ENCODE data around the gene EGFLAM.

Gene EGFLAM

DNA sequence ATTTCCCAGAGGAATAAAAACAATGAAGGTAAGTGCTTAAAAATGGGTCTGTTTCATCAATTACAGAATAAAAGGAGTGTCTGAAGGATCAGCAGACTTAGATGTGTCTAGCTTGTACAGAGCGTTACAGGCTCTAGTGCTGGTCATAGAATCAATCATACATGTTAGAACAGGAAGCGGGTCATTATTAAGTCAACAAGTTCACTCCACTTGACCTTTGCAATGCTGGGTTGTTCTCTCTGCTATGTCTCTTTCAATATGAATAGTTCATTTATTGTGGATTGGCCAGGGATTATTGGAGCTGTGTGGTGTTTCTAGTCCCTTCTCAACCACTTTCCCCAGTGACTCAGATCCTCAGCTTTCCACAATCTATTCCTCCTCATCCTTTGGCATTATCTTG is 20.7 kb upstream of the EGFLAM start:
- H3K27ac ChIP-seq (ENCODE audit: low read depth, low read length), result no peak overlapping the region
- H2BK120ac ChIP-seq (ENCODE audit: insufficient read depth, low read length, poor library complexity), result no peak overlapping the region
- no peak overlapping the region for H3K9ac ChIP-seq (ENCODE audit: low read length)
- H2AFZ ChIP-seq (ENCODE audit: insufficient read depth, low read length, poor library complexity), result no peak overlapping the region
- no peaks in the 10 kb centered on the region for H3K79me1 ChIP-seq (ENCODE audit: low read length)
- WGBS (ENCODE audit: extremely low coverage, insufficient coverage, insufficient read length), result no CpG with 5 or more reads among the region's 2 CpGs
- H3K27me3 ChIP-seq (ENCODE audit: insufficient read depth, low read length), result no peaks in the 10 kb centered on the region
- no peak overlapping the region for H4K8ac ChIP-seq (ENCODE audit: low read depth, low read length)
- no peak overlapping the region for H4K12ac ChIP-seq (ENCODE audit: low read depth, low read length)
- H3K14ac ChIP-seq (ENCODE audit: low read length), result no peak overlapping the region
- H3K18ac ChIP-seq (ENCODE audit: low read length), result no peak overlapping the region
- no peak overlapping the region for H3K4me3 ChIP-seq (ENCODE audit: low read depth, low read length)
- H3K23ac ChIP-seq (ENCODE audit: low read length), result no peak overlapping the region
- no peak overlapping the region for H4K91ac ChIP-seq (ENCODE audit: low read depth, low read length)
- no peak overlapping the region for H3K4me2 ChIP-seq (ENCODE audit: low read length)
- H3K79me2 ChIP-seq (ENCODE audit: control insufficient read depth, insufficient read depth, low read length, poor library complexity), result no peaks in the 10 kb centered on the region
- no peak overlapping the region for H2BK5ac ChIP-seq (ENCODE audit: low read depth, low read length, poor library complexity)
- DNase-seq, result no peak
- no peaks in the 10 kb centered on the region for H3K4me1 ChIP-seq (ENCODE audit: control insufficient read depth in 1 of 2, insufficient read depth in 2 of 2, low read length in 2 of 2)
- no peak overlapping the region for H3K4ac ChIP-seq (ENCODE audit: low read depth, low read length)
- H3K36me3 ChIP-seq (ENCODE audit: control insufficient read depth in 1 of 2, insufficient read depth in 2 of 2, low read length in 2 of 2), result no peaks in the 10 kb centered on the region
- H2BK12ac ChIP-seq (ENCODE audit: low read length), result no peak overlapping the region
- H3K9me3 ChIP-seq (ENCODE audit: insufficient read depth, low read depth, low read length), result peaks cover 6% of the 10 kb centered on the region
- no peak overlapping the region for H2AK5ac ChIP-seq (ENCODE audit: low read length)

DNA sequence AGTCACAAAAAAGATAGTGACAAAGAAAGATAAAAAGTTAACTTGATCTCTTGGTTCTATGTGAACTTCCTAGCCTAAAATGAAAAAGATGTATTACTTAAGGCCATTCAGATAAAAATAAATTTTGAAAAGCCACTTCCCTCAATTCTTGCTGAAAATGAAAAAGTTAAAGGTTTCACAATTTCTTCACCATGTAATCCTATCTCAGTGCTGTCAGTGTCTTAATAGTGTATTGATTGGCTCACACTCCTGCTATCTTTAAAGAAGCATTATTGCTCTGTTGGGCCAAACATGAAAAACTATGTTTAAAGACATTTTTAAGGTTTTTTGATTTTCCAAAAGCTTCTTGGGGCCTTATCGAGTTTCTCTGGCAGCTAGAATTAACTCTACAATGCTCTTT is 18.1 kb upstream of the EGFLAM start:
- Histone ChIP-seq H2BK5ac (ENCODE audit: low read depth, low read length, poor library complexity) (no peak overlapping the region), H3K23ac (ENCODE audit: low read length) (no peak overlapping the region), H3K27ac (ENCODE audit: low read depth, low read length) (no peak overlapping the region), H3K18ac (ENCODE audit: low read length) (no peak overlapping the region), H2BK120ac (ENCODE audit: insufficient read depth, low read length, poor library complexity) (no peak overlapping the region), H2AFZ (ENCODE audit: insufficient read depth, low read length, poor library complexity) (no peak overlapping the region), H3K9ac (ENCODE audit: low read length) (no peak overlapping the region), H3K36me3 (ENCODE audit: control insufficient read depth in 1 of 2, insufficient read depth in 2 of 2, low read length in 2 of 2) (no peaks in the 10 kb centered on the region), H3K4me2 (ENCODE audit: low read length) (no peak overlapping the region), H3K14ac (ENCODE audit: low read length) (no peak overlapping the region), H4K8ac (ENCODE audit: low read depth, low read length) (no peak overlapping the region), H3K4me1 (ENCODE audit: control insufficient read depth in 1 of 2, insufficient read depth in 2 of 2, low read length in 2 of 2) (no peaks in the 10 kb centered on the region), H2AK5ac (ENCODE audit: low read length) (no peak overlapping the region), H4K12ac (ENCODE audit: low read depth, low read length) (no peak overlapping the region), H3K9me3 (ENCODE audit: insufficient read depth, low read depth, low read length) (peaks cover under 1% of the 10 kb centered on the region), H2BK12ac (ENCODE audit: low read length) (no peak overlapping the region), H3K27me3 (ENCODE audit: insufficient read depth, low read length) (no peaks in the 10 kb centered on the region), H3K79me1 (ENCODE audit: low read length) (no peaks in the 10 kb centered on the region), H3K79me2 (ENCODE audit: control insufficient read depth, insufficient read depth, low read length, poor library complexity) (no peaks in the 10 kb centered on the region), H3K4ac (ENCODE audit: low read depth, low read length) (no peak overlapping the region), H3K4me3 (ENCODE audit: low read depth, low read length) (no peak overlapping the region), H4K91ac (ENCODE audit: low read depth, low read length) (no peak overlapping the region)
- DNase-seq, result no peak
- WGBS (ENCODE audit: extremely low coverage, insufficient coverage, insufficient read length), result no CpG with 5 or more reads among the region's 1 CpG

DNA sequence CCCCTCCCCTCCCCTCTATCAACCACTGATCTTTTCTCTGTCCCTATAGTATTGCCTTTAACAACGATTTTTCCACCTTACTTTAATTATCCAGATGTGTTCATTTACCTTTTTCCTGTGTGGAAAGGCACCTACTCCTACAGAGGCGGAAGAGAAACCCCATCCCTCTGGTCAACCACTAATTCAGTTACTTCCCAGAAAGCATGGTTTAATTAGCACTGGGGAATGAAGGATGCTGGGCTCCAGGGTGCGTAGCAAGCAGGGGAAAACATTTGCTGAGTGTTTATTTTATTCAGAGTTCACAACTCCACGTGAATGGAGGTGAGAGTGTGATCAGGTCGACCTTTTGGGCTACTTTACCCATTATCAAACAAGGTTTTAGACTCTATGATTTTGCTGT is 16.7 kb upstream of the EGFLAM start:
- H3K9me3 ChIP-seq (ENCODE audit: insufficient read depth, low read depth, low read length), result no peaks in the 10 kb centered on the region
- H3K79me2 ChIP-seq (ENCODE audit: control insufficient read depth, insufficient read depth, low read length, poor library complexity), result no peaks in the 10 kb centered on the region
- no peak overlapping the region for H3K4me2 ChIP-seq (ENCODE audit: low read length)
- H4K8ac ChIP-seq (ENCODE audit: low read depth, low read length), result no peak overlapping the region
- H4K12ac ChIP-seq (ENCODE audit: low read depth, low read length), result no peak overlapping the region
- H3K36me3 ChIP-seq (ENCODE audit: control insufficient read depth in 1 of 2, insufficient read depth in 2 of 2, low read length in 2 of 2), result no peaks in the 10 kb centered on the region
- H2AK5ac ChIP-seq (ENCODE audit: low read length), result no peak overlapping the region
- H3K4me3 ChIP-seq (ENCODE audit: low read depth, low read length), result no peak overlapping the region
- no peak for DNase-seq
- no peaks in the 10 kb centered on the region for H3K4me1 ChIP-seq (ENCODE audit: control insufficient read depth in 1 of 2, insufficient read depth in 2 of 2, low read length in 2 of 2)
- H2AFZ ChIP-seq (ENCODE audit: insufficient read depth, low read length, poor library complexity), result no peak overlapping the region
- WGBS (ENCODE audit: extremely low coverage, insufficient coverage, insufficient read length), result 100% methylated on average over 1 of the region's 5 CpGs
- no peak overlapping the region for H2BK120ac ChIP-seq (ENCODE audit: insufficient read depth, low read length, poor library complexity)
- H2BK12ac ChIP-seq (ENCODE audit: low read length), result no peak overlapping the region
- no peak overlapping the region for H4K91ac ChIP-seq (ENCODE audit: low read depth, low read length)
- H3K9ac ChIP-seq (ENCODE audit: low read length), result no peak overlapping the region
- no peak overlapping the region for H3K18ac ChIP-seq (ENCODE audit: low read length)
- H3K23ac ChIP-seq (ENCODE audit: low read length), result no peak overlapping the region
- H3K4ac ChIP-seq (ENCODE audit: low read depth, low read length), result no peak overlapping the region
- no peak overlapping the region for H2BK5ac ChIP-seq (ENCODE audit: low read depth, low read length, poor library complexity)
- H3K14ac ChIP-seq (ENCODE audit: low read length), result no peak overlapping the region
- H3K79me1 ChIP-seq (ENCODE audit: low read length), result no peaks in the 10 kb centered on the region
- H3K27ac ChIP-seq (ENCODE audit: low read depth, low read length), result no peak overlapping the region
- no peaks in the 10 kb centered on the region for H3K27me3 ChIP-seq (ENCODE audit: insufficient read depth, low read length)

DNA sequence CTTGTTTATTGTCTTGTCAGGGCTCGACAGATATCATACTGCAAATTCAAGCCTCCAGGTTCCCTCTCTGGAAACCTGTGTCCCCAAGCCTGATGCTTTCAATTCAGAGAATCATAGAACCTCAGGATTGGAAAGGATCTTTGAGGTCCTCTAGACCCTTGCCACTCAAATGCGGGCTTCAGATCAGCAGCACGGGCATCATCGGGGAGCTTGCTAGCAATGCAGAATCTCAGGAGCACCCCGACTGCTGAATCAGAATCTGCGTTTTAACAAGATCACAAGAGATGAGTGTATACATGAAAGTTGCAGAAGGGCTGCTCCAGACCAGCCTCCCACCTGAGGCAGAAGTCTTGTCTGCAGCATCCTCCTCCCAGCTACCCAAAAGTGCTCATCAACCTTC is 13.1 kb upstream of the EGFLAM start:
- Histone ChIP-seq H3K9ac (ENCODE audit: low read length) (no peak overlapping the region), H2AFZ (ENCODE audit: insufficient read depth, low read length, poor library complexity) (no peak overlapping the region), H3K9me3 (ENCODE audit: insufficient read depth, low read depth, low read length) (no peaks in the 10 kb centered on the region), H3K18ac (ENCODE audit: low read length) (no peak overlapping the region), H3K27me3 (ENCODE audit: insufficient read depth, low read length) (no peaks in the 10 kb centered on the region), H3K4ac (ENCODE audit: low read depth, low read length) (no peak overlapping the region), H3K79me1 (ENCODE audit: low read length) (no peaks in the 10 kb centered on the region), H3K4me3 (ENCODE audit: low read depth, low read length) (no peak overlapping the region), H4K91ac (ENCODE audit: low read depth, low read length) (no peak overlapping the region), H3K4me2 (ENCODE audit: low read length) (no peak overlapping the region), H3K4me1 (ENCODE audit: control insufficient read depth in 1 of 2, insufficient read depth in 2 of 2, low read length in 2 of 2) (no peaks in the 10 kb centered on the region), H3K23ac (ENCODE audit: low read length) (no peak overlapping the region), H2BK12ac (ENCODE audit: low read length) (no peak overlapping the region), H3K79me2 (ENCODE audit: control insufficient read depth, insufficient read depth, low read length, poor library complexity) (no peaks in the 10 kb centered on the region), H4K12ac (ENCODE audit: low read depth, low read length) (no peak overlapping the region), H3K14ac (ENCODE audit: low read length) (no peak overlapping the region), H3K36me3 (ENCODE audit: control insufficient read depth in 1 of 2, insufficient read depth in 2 of 2, low read length in 2 of 2) (no peaks in the 10 kb centered on the region), H4K8ac (ENCODE audit: low read depth, low read length) (no peak overlapping the region), H2BK120ac (ENCODE audit: insufficient read depth, low read length, poor library complexity) (no peak overlapping the region), H3K27ac (ENCODE audit: low read depth, low read length) (no peak overlapping the region), H2AK5ac (ENCODE audit: low read length) (no peak overlapping the region), H2BK5ac (ENCODE audit: low read depth, low read length, poor library complexity) (no peak overlapping the region)
- no peak for DNase-seq
- no CpG with 5 or more reads among the region's 6 CpGs for WGBS (ENCODE audit: extremely low coverage, insufficient coverage, insufficient read length)
